SK-N-SH treated with all-trans-retinoic acid at 6 μM for 48 hours (cell line): ENCODE results near the gene TSG101.

Experiments
- ATAC-seq: fragments of 200-7000 bp; cut with Tn5 transposase; 3 replicates; pipeline ENCODE4 v1.9.1; 2020; ENCODE audit warnings: mild to moderate bottlenecking, moderate library complexity
- ARNTL ChIP-seq: fragments of 450-650 bp; formaldehyde crosslinking; IDR thresholded peaks from 2 replicates; pipeline ENCODE4 v1.5.0; 2020; ENCODE audit warnings: low read depth, mild to moderate bottlenecking, moderate library complexity, borderline replicate concordance
- BACH2 ChIP-seq: fragments of 250-450 bp; sonication (Bioruptor Pico); IDR thresholded peaks from 2 replicates; pipeline ENCODE4 v1.9.0; 2021; ENCODE audit warnings: mild to moderate bottlenecking, borderline replicate concordance
- CSDC2 ChIP-seq: fragments of 250-450 bp; sonication (Bioruptor Pico); IDR thresholded peaks from 2 replicates; pipeline ENCODE4 v1.5.0; 2020; ENCODE audit warnings: mild to moderate bottlenecking, moderate library complexity
- ESRRG ChIP-seq: fragments of 250-450 bp; sonication (Bioruptor Pico); IDR thresholded peaks from 2 replicates; pipeline ENCODE4 v1.6.1; 2021; ENCODE audit warnings: mild to moderate bottlenecking
- GLIS3 ChIP-seq: fragments of 250-450 bp; sonication (Bioruptor Pico); IDR thresholded peaks from 2 replicates; pipeline ENCODE4 v1.5.0; 2020; ENCODE audit warnings: mild to moderate bottlenecking, moderate library complexity
- ISL1 ChIP-seq: fragments of 250-450 bp; sonication (Bioruptor Pico); IDR thresholded peaks from 2 replicates; pipeline ENCODE4 v2.1.2; 2022; ENCODE audit warnings: mild to moderate bottlenecking, moderate library complexity
- OSR1 ChIP-seq: fragments of 250-450 bp; sonication (Bioruptor Pico); IDR thresholded peaks from 2 replicates; pipeline ENCODE4 v1.8.0; 2022; ENCODE audit warnings: moderate library complexity, mild to moderate bottlenecking, inconsistent platforms
- PPARA ChIP-seq: fragments of 250-450 bp; sonication (Bioruptor Pico); IDR thresholded peaks from 2 replicates; pipeline ENCODE4 v1.5.0; 2020; ENCODE audit warnings: mild to moderate bottlenecking, borderline replicate concordance
- RARB ChIP-seq: fragments of 250-450 bp; sonication (Bioruptor Pico); IDR thresholded peaks from 2 replicates; pipeline ENCODE4 v1.8.0; 2021; ENCODE audit warnings: mild to moderate bottlenecking, moderate library complexity
- SNAI2 ChIP-seq: fragments of 250-450 bp; sonication (Bioruptor Pico); IDR thresholded peaks from 2 replicates; pipeline ENCODE4 v1.5.0; 2020; ENCODE audit warnings: mild to moderate bottlenecking, moderate library complexity
- TCF4 ChIP-seq: fragments of 250-450 bp; sonication (Bioruptor Pico); IDR thresholded peaks from 2 replicates; pipeline ENCODE4 v1.8.0; 2021; ENCODE audit warnings: mild to moderate bottlenecking, moderate library complexity, borderline replicate concordance
- ZC3H10 ChIP-seq: fragments of 250-450 bp; sonication (Bioruptor Pico); IDR thresholded peaks from 2 replicates; pipeline ENCODE4 v1.5.1; 2021; ENCODE audit warnings: mild to moderate bottlenecking, moderate library complexity
- ZFP3 ChIP-seq: fragments of 250-450 bp; sonication (Bioruptor Pico); IDR thresholded peaks from 2 replicates; pipeline ENCODE4 v1.5.0; 2020; ENCODE audit warnings: mild to moderate bottlenecking, moderate library complexity
- ZFP30 ChIP-seq: fragments of 450-650 bp; formaldehyde crosslinking; IDR thresholded peaks from 2 replicates; pipeline ENCODE4 v1.5.0; 2022; ENCODE audit warnings: mild to moderate bottlenecking, moderate library complexity
- ZNF565 ChIP-seq: fragments of 450-650 bp; formaldehyde crosslinking; conservative IDR thresholded peaks from 2 replicates; pipeline ENCODE4 v1.5.0; 2020; ENCODE audit warnings: low read depth, mild to moderate bottlenecking, moderate library complexity
- ZNF70 ChIP-seq: fragments of 450-650 bp; formaldehyde crosslinking; IDR thresholded peaks from 2 replicates; pipeline ENCODE4 v1.5.0; 2020; ENCODE audit warnings: mild to moderate bottlenecking, moderate library complexity
- ZNF8 ChIP-seq: fragments of 450-650 bp; formaldehyde crosslinking; IDR thresholded peaks from 2 replicates; pipeline ENCODE4 v1.5.0; 2020; ENCODE audit warnings: mild to moderate bottlenecking, moderate library complexity
- TF ChIP-seq, protein P1 (sequence below): fragments of 250-450 bp; sonication (Bioruptor Pico); IDR thresholded peaks from 2 replicates; pipeline ENCODE4 v1.5.0; 2020; ENCODE audit warnings: mild to moderate bottlenecking, moderate library complexity
- TF ChIP-seq, protein P2 (sequence below): fragments of 250-450 bp; sonication (Bioruptor Pico); IDR thresholded peaks from 2 replicates; pipeline ENCODE4 v1.5.1; 2021; ENCODE audit warnings: mild to moderate bottlenecking, moderate library complexity
- TF ChIP-seq, protein P3 (sequence below): fragments of 250-450 bp; sonication (Bioruptor Pico); IDR thresholded peaks from 2 replicates; pipeline ENCODE4 v1.8.0; 2020; ENCODE audit warnings: mild to moderate bottlenecking, moderate library complexity, borderline replicate concordance
- TF ChIP-seq, protein P4 (sequence below): fragments of 250-450 bp; sonication (Bioruptor Pico); IDR thresholded peaks from 2 replicates; pipeline ENCODE4 v1.8.0; 2021; ENCODE audit warnings: low read depth, mild to moderate bottlenecking, moderate library complexity, borderline replicate concordance

The TSG101 gene

DNA sequence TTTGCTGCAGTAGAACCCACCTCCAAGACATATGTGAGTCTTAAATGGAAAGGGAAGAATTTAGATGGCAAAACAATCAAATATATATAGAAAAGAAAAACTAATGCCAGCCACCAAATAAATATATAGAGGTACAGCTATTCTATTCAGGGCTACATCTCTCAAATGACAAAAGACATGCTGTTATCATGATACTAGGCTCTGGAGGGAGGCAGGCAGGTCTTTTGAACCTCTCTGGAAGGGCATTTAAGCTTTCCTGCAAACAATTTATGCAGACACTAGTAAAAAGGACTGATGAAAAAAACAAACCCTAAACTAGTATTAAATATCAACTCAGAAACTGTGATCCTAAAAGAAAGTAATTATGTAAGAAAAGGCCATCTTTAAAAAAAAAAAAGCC is 37.4 kb upstream of the TSG101 start:
- no peak for ATAC-seq
- TF ChIP-seq SNAI2 (CRISPR knock-in tag) (no peak), ISL1 (CRISPR knock-in tag) (no peak), GLIS3 (CRISPR knock-in tag) (no peak), ZFP3 (CRISPR knock-in tag) (no peak), BACH2 (no peak)
- TF ChIP-seq, protein P1, sequence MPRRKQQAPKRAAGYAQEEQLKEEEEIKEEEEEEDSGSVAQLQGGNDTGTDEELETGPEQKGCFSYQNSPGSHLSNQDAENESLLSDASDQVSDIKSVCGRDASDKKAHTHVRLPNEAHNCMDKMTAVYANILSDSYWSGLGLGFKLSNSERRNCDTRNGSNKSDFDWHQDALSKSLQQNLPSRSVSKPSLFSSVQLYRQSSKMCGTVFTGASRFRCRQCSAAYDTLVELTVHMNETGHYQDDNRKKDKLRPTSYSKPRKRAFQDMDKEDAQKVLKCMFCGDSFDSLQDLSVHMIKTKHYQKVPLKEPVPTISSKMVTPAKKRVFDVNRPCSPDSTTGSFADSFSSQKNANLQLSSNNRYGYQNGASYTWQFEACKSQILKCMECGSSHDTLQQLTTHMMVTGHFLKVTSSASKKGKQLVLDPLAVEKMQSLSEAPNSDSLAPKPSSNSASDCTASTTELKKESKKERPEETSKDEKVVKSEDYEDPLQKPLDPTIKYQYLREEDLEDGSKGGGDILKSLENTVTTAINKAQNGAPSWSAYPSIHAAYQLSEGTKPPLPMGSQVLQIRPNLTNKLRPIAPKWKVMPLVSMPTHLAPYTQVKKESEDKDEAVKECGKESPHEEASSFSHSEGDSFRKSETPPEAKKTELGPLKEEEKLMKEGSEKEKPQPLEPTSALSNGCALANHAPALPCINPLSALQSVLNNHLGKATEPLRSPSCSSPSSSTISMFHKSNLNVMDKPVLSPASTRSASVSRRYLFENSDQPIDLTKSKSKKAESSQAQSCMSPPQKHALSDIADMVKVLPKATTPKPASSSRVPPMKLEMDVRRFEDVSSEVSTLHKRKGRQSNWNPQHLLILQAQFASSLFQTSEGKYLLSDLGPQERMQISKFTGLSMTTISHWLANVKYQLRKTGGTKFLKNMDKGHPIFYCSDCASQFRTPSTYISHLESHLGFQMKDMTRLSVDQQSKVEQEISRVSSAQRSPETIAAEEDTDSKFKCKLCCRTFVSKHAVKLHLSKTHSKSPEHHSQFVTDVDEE (CRISPR knock-in tag), result no peak
- TF ChIP-seq, protein P2, sequence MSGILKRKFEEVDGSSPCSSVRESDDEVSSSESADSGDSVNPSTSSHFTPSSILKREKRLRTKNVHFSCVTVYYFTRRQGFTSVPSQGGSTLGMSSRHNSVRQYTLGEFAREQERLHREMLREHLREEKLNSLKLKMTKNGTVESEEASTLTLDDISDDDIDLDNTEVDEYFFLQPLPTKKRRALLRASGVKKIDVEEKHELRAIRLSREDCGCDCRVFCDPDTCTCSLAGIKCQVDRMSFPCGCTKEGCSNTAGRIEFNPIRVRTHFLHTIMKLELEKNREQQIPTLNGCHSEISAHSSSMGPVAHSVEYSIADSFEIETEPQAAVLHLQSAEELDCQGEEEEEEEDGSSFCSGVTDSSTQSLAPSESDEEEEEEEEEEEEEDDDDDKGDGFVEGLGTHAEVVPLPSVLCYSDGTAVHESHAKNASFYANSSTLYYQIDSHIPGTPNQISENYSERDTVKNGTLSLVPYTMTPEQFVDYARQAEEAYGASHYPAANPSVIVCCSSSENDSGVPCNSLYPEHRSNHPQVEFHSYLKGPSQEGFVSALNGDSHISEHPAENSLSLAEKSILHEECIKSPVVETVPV, result no peak
- TF ChIP-seq, protein P3, sequence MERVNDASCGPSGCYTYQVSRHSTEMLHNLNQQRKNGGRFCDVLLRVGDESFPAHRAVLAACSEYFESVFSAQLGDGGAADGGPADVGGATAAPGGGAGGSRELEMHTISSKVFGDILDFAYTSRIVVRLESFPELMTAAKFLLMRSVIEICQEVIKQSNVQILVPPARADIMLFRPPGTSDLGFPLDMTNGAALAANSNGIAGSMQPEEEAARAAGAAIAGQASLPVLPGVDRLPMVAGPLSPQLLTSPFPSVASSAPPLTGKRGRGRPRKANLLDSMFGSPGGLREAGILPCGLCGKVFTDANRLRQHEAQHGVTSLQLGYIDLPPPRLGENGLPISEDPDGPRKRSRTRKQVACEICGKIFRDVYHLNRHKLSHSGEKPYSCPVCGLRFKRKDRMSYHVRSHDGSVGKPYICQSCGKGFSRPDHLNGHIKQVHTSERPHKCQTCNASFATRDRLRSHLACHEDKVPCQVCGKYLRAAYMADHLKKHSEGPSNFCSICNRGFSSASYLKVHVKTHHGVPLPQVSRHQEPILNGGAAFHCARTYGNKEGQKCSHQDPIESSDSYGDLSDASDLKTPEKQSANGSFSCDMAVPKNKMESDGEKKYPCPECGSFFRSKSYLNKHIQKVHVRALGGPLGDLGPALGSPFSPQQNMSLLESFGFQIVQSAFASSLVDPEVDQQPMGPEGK (CRISPR knock-in tag), result no peak
- TF ChIP-seq, all 23 proteins: peak for 0

DNA sequence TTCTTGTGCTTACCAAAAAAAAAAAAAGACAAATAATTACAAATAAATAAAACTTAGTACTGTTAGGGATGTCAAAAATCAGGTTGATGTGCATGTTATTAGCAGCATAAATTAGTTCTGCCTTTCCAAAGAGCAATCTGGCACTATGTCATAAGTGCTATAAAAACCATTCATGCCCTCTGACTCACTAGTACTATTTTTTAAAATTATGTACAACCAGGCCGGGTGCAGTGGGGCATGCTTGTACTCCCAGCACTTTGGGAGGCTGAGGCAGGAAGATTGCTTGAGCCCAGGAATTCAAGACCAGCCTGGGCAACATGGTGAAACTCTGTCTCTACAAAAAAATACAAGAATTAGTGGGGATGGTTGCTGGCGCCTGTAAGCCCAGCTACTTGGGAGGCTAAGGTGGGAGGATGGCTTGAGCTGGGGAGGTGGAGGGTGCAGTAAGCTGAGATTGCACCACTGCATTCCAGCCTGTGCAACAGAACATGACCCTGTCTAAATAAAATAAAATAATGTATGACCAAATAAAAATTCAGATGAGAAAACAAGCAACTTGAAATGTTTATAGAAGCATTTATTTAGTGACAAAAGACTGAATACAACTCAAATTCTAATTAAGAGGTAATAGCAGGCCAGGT is 36.5 kb upstream of the TSG101 start:
- TF ChIP-seq ZNF70 (CRISPR knock-in tag) (no peak), ZNF8 (CRISPR knock-in tag) (no peak), ZFP30 (CRISPR knock-in tag) (no peak), ZC3H10 (CRISPR knock-in tag) (no peak)
- TF ChIP-seq, protein P4, sequence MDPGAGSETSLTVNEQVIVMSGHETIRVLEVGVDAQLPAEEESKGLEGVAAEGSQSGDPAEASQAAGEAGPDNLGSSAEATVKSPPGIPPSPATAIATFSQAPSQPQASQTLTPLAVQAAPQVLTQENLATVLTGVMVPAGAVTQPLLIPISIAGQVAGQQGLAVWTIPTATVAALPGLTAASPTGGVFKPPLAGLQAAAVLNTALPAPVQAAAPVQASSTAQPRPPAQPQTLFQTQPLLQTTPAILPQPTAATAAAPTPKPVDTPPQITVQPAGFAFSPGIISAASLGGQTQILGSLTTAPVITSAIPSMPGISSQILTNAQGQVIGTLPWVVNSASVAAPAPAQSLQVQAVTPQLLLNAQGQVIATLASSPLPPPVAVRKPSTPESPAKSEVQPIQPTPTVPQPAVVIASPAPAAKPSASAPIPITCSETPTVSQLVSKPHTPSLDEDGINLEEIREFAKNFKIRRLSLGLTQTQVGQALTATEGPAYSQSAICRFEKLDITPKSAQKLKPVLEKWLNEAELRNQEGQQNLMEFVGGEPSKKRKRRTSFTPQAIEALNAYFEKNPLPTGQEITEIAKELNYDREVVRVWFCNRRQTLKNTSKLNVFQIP (CRISPR knock-in tag), result no peak
- TF ChIP-seq, protein P1 (CRISPR knock-in tag), result no peak
- TF ChIP-seq, all 23 proteins: peak for 0
- ATAC-seq, result no peak

DNA sequence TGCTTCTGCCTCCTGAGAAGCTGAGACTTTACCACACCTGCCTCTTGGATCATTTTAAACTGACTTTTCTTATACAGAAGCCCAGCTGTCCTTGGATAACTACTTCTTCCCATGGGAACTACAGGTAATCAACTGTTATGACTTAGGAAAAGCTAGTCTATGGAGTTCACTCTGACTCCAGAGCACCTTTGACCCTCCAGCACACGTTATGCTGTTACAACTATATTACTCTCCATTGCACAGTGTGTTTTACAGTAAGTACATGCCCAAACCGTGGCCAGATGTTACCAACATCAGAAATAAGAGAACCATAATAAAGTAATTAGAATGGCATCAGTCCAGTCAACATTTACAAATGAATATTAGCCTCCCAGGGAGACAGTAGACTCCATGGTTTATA is 21.3 kb upstream of the TSG101 start:
- TF ChIP-seq PPARA (CRISPR knock-in tag) (no peak), TCF4 (CRISPR knock-in tag) (no peak), SNAI2 (CRISPR knock-in tag) (no peak), CSDC2 (CRISPR knock-in tag) (no peak), RARB (no peak), OSR1 (CRISPR knock-in tag) (no peak), ZNF565 (CRISPR knock-in tag) (no peak), ZC3H10 (CRISPR knock-in tag) (no peak), ESRRG (CRISPR knock-in tag) (no peak), ARNTL (CRISPR knock-in tag) (no peak), BACH2 (no peak), ISL1 (CRISPR knock-in tag) (no peak), ZFP30 (CRISPR knock-in tag) (no peak)
- TF ChIP-seq, protein P3 (CRISPR knock-in tag), result no peak
- TF ChIP-seq, protein P4 (CRISPR knock-in tag), result no peak
- TF ChIP-seq, protein P2, result no peak
- no peak for ATAC-seq
